Peyer's patch (tissue), 4 donors: ENCODE data around the gene PLEKHA7. TPM values are rescaled to one million over a fixed set of nuclear protein-coding genes. Genes with fewer than 3 reads are reported as not detected.

Source experiments
- DNase-seq, 3 donors: peaks; one replicate each; pipeline ENCODE4 v3.0.0-alpha.2; 2017 to 2019
- H3K27ac ChIP-seq, 4 donors: fragments of 200-600 bp; sonication (generic); one replicate each; pipeline ENCODE4 v1.5.1; 2016 to 2019
- H3K27me3 ChIP-seq, 2 donors: fragments of 200-600 bp; sonication (generic); one replicate each; pipeline ENCODE4 v1.5.1; 2019
- H3K36me3 ChIP-seq, 3 donors: fragments of 200-600 bp; sonication (generic); one replicate each; pipeline ENCODE4 v1.5.1; 2016 to 2019
- H3K4me1 ChIP-seq, 4 donors: fragments of 200-600 bp; sonication (generic); one replicate each; pipeline ENCODE4 v1.5.1; 2016 to 2019
- H3K4me3 ChIP-seq, 4 donors: fragments of 200-600 bp; sonication (generic); 1 replicate in 3 of 4; 2 replicates in 1 of 4; pipeline ENCODE4 v1.5.1; 2016 to 2019; ENCODE audit warnings: mild to moderate bottlenecking in 1 of 4
- H3K9me3 ChIP-seq, 4 donors: fragments of 200-600 bp; sonication (generic); one replicate each; pipeline ENCODE4 v1.5.1; 2016 to 2019; ENCODE audit warnings: mild to moderate bottlenecking in 1 of 4
- CTCF ChIP-seq, 6 experiments: fragments of 450-650 bp in 4 of 6; fragments of 200-600 bp in 2 of 6; sonication (generic) in 1 of 6; IDR thresholded peaks; one replicate each; pipeline ENCODE4 v1.5.1; 2017 to 2019; ENCODE audit warnings: antibody characterized with exemption in 6 of 6, mild to moderate bottlenecking in 3 of 6, moderate library complexity in 1 of 6
- POLR2A ChIP-seq, 2 donors: fragments of 450-650 bp; IDR thresholded peaks; one replicate each; pipeline ENCODE4 v1.5.1; 2017; ENCODE audit warnings: antibody characterized with exemption in 2 of 2, mild to moderate bottlenecking in 2 of 2, moderate library complexity in 2 of 2
- total RNA-seq, 4 donors: library from RNA; depleted of rRNA; stranded (reverse); fragments of >200 nt; gene quantifications; one replicate each; pipeline ENCODE4 v1.1.0, GENCODE V29; 2016

PLEKHA7 gene
- total RNA-seq, 4 donors from 2014 or later: 129 to 211 (median 176) TPM

- no peak overlapping the region for H3K4me3 ChIP-seq
- no peak for DNase-seq
- H3K27ac ChIP-seq: peak overlapping the region in 1 of 4 donors; percentile 65
- TF ChIP-seq CTCF (IDR thresholded peaks at IDR 0.05) (no peak), POLR2A (IDR thresholded peaks at IDR 0.05) (no peak)
- H3K4me1 ChIP-seq: peaks cover 0 to 9% (median 0%) of the 10 kb centered on the region in 4 donors
- H3K27me3 ChIP-seq: no peaks in the 10 kb centered on the region
- no peaks in the 10 kb centered on the region for H3K9me3 ChIP-seq
- H3K36me3 ChIP-seq: no peaks in the 10 kb centered on the region
Measured at GRCh38 chr11:16917941-16918340, 96.3 kb downstream of the PLEKHA7 start.

GRCh38 chr11:16912692-16913111 is 101.5 kb downstream of the PLEKHA7 start:
- Histone ChIP-seq H3K27me3 (no peaks in the 10 kb centered on the region), H3K36me3 (no peaks in the 10 kb centered on the region), H3K4me1 (peaks cover 0 to 14% (median 1%) of the 10 kb centered on the region in 4 donors), H3K27ac (no peak overlapping the region), H3K9me3 (no peaks in the 10 kb centered on the region), H3K4me3 (no peak overlapping the region)
- no peak for DNase-seq
- TF ChIP-seq CTCF (IDR thresholded peaks at IDR 0.05): no peak
- TF ChIP-seq POLR2A (IDR thresholded peaks at IDR 0.05): no peak

- no peak for DNase-seq
- no peak for TF ChIP-seq CTCF (IDR thresholded peaks at IDR 0.05)
- no peak for TF ChIP-seq POLR2A (IDR thresholded peaks at IDR 0.05)
- H3K27me3 ChIP-seq: no peaks in the 10 kb centered on the region
Measured at GRCh38 chr11:16911658-16912057, 102.6 kb downstream of the PLEKHA7 start.

GRCh38 chr11:16911186-16911585 is 103.0 kb downstream of the PLEKHA7 start:
- H3K36me3 ChIP-seq: no peaks in the 10 kb centered on the region
- no peaks in the 10 kb centered on the region for H3K9me3 ChIP-seq
- no peak overlapping the region for H3K4me3 ChIP-seq
- TF ChIP-seq CTCF (IDR thresholded peaks at IDR 0.05): no peak
- TF ChIP-seq POLR2A (IDR thresholded peaks at IDR 0.05): no peak
- peaks cover 0 to 14% (median 1%) of the 10 kb centered on the region in 4 donors for H3K4me1 ChIP-seq
- no peak for DNase-seq
- no peak overlapping the region for H3K27ac ChIP-seq
- H3K27me3 ChIP-seq: no peaks in the 10 kb centered on the region

More at GRCh38 chr11:16911658-16912057, 102.6 kb downstream of the PLEKHA7 start:
- H3K27ac ChIP-seq: no peak overlapping the region
- no peaks in the 10 kb centered on the region for H3K36me3 ChIP-seq
- H3K4me1 ChIP-seq: peaks cover 0 to 14% (median 1%) of the 10 kb centered on the region in 4 donors
- no peaks in the 10 kb centered on the region for H3K9me3 ChIP-seq
- H3K4me3 ChIP-seq: no peak overlapping the region

GRCh38 chr11:16909359-16910035 is 104.7 kb downstream of the PLEKHA7 start:
- Histone ChIP-seq H3K9me3 (no peaks in the 10 kb centered on the region), H3K4me1 (peaks cover 0 to 15% (median 4%) of the 10 kb centered on the region in 4 donors), H3K27ac (peak overlapping the region in 1 of 4 donors; percentile 9), H3K4me3 (no peak overlapping the region), H3K36me3 (no peaks in the 10 kb centered on the region), H3K27me3 (no peaks in the 10 kb centered on the region)
- DNase-seq: no peak
- no peak for TF ChIP-seq CTCF (IDR thresholded peaks at IDR 0.05)
- no peak for TF ChIP-seq POLR2A (IDR thresholded peaks at IDR 0.05)
